Left lobe of liver (tissue), 2 donors: ENCODE results near the gene DGAT2. TPM values are rescaled to one million over a fixed set of nuclear protein-coding genes. Genes with fewer than 3 reads are reported as not detected.
"Not testable (repeated sequence)": the region's sequence is repeated elsewhere in the genome, so short reads cannot be mapped to it uniquely, and the experiment has no call there.

Source experiments
- ATAC-seq: fragments of 200-7000 bp; cut with Tn5 transposase; one replicate; pipeline ENCODE4 v1.9.1; 2020; ENCODE audit warnings: mild to moderate bottlenecking, moderate library complexity
- DNase-seq: peaks from one replicate; pipeline ENCODE4 v3.0.0-alpha.2; 2020; ENCODE audit warnings: low spot score
- total RNA-seq: library from RNA; stranded (reverse); gene quantifications from one replicate; pipeline ENCODE4 v1.2.1, GENCODE V29; 2021
- donor health status: DM: no; HTN: no; CAD: no; lungs with moderate emphysema.
- donor health status: DM: no; HTN: yes; CAD: no.

The DGAT2 gene, protein sequence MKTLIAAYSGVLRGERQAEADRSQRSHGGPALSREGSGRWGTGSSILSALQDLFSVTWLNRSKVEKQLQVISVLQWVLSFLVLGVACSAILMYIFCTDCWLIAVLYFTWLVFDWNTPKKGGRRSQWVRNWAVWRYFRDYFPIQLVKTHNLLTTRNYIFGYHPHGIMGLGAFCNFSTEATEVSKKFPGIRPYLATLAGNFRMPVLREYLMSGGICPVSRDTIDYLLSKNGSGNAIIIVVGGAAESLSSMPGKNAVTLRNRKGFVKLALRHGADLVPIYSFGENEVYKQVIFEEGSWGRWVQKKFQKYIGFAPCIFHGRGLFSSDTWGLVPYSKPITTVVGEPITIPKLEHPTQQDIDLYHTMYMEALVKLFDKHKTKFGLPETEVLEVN
- 172 TPM for total RNA-seq

- peak; percentile 88 for DNase-seq
- peak; percentile 85 for ATAC-seq
Measured at GRCh38 chr11:75768112-75768908, at the start of gene DGAT2. DGAT2 (plus strand) TSS chr11:75768778; CDS start chr11:75768992, 214 bp downstream.

GRCh38 chr11:75719340-75720239 is 49.0 kb upstream of the DGAT2 start:
- ATAC-seq (peak; percentile 62), DNase-seq (peak; percentile 93)

GRCh38 chr11:75720639-75721038 is 47.9 kb upstream of the DGAT2 start:
- ATAC-seq, result no peak
- no peak for DNase-seq

DNA sequence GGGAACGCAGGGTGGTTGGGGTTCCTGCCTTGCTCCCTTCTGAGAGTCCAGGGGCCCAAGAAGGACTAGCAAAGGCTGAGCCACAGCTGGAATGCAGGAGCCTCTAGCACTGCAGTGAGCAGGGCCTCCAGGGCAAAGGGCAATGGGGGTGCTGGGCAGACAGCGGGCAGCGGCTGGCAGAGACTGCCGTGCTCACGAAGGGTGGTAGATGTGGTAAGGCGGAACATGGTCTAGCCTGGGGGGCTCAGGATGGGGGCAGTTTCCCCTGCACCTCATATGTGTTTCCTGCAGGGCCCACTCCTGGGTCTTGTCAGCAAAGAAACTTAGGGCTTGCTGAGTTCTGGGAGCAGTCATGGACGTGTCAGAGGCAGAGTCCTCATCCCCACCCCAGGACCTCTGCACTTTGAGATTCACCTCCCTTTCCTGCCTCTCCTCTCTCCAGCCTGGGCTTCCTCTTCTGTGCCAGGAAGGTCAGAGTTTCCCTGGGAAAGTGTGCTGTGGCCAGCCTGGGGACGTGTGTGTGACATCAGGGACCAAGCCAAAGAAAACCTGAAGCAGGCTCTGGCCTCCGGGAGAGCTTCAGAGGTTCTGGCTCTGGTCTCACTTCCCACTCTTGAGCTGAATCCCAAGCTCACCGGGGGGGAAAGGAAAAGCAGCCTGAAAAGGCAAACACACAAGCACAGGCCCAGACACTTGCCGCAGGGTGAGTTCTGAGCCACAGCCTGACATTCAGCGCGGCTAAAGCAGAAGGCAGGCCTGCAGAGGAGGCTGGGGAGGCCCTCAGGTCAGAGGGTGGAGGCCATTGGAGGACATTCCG is 46.5 kb upstream of the DGAT2 start:
- peak; percentile 56 for ATAC-seq

DNA sequence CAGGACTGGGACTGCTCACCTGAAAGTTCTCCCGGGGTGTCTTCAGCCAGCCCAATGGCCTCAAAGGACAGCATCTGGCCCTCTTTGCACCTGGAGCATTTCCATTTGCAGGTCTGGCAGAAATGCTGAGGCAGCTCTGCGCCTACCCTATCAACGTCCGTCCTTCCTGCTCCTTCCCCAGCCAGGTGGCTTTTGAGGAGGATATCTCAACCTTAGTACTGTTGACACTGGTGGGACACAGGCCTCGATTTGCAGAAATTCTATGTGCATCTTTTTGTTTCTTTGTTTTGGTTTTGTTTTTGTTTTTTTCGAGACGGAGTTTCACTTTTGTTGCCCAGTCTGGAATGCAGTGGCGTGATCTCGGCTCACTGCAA is 45.9 kb upstream of the DGAT2 start:
- ATAC-seq, result peak; percentile 43
- peak; percentile 80 for DNase-seq

More for the DNA sequence above, 46.5 kb upstream of the DGAT2 start:
- peak; percentile 85 for DNase-seq

- ATAC-seq, result no peak
- no peak for DNase-seq
Measured at GRCh38 chr11:75725547-75726320, 42.8 kb upstream of the DGAT2 start.

DNA sequence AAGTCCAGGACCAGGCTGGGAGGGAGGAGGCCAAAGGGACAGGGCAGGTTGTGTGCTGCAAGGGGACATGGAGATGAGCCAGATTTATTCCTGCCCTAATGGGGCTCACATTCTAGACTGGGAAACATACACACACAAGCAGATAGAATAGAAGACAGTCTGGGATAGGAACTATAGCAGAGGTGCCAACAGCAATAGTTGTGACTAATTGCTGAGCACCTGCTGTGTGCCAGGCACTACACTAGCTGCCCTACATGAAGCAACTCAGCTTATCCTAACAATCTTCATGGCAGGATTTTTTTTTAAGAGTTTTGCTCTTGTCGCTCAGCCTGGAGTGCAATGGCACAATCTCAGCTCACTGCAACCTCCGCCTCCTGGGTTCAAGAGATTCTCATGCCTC is 39.6 kb upstream of the DGAT2 start:
- ATAC-seq (no peak), DNase-seq (no peak)

- no peak for ATAC-seq
- DNase-seq, result no peak
Measured at GRCh38 chr11:75731095-75731494, 37.5 kb upstream of the DGAT2 start.

DNA sequence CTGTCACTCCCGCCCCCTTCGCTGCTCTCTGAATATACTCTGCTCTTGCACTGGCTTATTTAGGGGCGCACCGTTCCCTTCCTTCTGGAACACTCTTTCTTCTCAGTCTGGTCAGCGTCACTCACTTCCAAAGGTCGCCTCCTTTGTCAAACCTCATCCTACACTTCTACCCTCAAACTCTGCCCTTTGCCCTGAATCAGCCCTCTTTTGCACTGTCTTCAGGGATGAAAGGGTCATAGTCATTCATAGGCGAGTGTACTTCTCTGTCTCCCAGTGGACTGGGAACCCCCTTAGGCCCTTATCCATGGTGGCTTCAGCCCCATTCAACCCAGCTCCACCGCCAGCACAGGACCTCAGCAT is 35.5 kb upstream of the DGAT2 start:
- ATAC-seq (no peak), DNase-seq (no peak)

- DNase-seq (no peak), ATAC-seq (peak; percentile 63)
Measured at GRCh38 chr11:75733431-75734107, 35.0 kb upstream of the DGAT2 start.

DNA sequence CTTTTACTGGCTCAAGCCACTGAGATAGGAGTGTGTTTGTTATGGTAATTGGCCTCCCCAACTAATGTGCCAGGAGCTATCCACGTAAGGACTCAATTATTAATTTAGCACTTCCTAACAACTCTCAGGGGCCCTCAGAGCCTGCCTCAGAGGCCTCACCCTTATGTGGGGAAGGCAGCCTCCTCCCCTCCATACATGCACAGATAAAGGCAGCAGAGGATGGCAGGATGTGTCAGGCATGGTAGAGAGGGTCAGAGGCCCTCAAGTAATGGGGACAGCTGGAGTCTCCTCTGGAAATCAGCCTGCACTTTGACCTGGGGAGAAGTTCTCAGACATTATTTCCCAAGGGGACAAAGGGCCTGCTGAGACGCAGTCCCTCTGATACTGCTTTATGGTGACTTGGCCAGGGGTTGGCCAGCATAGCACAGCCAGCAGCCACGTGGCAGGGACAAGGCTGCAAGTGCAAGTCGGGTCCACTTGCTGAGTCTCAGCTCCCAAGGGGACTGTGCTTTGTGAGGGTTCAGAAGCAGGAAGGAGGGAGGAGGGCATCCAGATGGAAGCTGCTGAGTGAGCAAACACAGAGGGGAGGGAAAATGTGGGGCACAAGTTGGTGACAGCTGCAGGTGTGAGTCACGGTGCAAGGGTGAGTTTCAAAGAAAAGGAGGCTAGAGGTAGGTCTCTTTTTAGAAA is 33.9 kb upstream of the DGAT2 start:
- DNase-seq (peak; percentile 83), ATAC-seq (peak; percentile 61)

DNA sequence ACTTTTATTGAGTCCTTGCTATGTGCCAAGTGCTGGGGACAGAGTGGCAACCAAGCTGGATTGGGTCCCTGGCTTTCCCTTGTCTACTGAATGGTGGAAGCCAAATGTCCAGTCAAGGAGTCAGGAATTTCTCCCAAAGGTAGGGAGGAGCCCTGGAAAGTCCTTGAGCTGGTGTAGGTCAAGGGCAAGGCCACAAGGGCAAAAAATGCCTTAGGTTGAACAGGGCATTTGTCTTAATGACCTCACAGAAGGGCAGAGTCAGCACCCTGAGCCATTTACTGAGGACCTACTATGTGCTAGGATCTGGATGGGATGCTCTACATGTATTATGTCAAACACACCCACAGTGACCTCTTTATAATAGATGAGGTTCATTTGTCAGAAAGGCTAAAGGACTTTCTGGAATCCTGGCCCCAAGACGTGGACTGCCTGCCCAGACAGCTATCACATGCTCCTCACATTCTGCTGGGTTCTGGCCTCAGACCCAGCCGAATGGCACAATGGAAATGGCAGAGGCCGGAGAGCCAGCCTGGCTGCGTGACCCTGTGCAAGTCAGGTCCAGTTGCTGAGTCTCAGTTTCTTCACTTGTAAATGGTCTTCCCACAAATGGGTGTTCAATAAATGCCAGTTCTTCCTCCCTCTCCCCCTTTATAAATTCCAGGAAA is 33.3 kb upstream of the DGAT2 start:
- DNase-seq (no peak), ATAC-seq (peak; percentile 2)

GRCh38 chr11:75737314-75737713 is 31.3 kb upstream of the DGAT2 start:
- DNase-seq (peak; percentile 81), ATAC-seq (peak; percentile 63)

DNA sequence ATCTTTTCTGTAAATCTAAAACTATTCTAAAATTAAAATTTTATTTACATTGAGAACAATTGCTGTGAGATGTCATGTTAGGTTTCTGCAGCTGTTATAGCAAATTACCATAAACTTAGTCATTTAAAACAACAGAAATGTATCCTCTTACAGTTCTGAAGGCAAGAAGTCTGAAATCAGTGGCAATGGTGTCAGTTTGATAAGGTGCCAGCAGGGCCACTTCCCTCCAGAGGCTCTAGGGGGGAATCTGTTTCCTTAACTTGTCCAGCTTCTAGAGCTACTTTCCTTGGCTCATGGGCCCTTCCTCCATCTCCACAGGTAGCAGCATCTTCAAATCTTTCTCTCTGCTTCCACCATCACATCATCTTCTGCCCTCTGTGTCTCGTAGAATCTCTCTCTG is 27.9 kb upstream of the DGAT2 start:
- ATAC-seq (no peak), DNase-seq (no peak)

DNA sequence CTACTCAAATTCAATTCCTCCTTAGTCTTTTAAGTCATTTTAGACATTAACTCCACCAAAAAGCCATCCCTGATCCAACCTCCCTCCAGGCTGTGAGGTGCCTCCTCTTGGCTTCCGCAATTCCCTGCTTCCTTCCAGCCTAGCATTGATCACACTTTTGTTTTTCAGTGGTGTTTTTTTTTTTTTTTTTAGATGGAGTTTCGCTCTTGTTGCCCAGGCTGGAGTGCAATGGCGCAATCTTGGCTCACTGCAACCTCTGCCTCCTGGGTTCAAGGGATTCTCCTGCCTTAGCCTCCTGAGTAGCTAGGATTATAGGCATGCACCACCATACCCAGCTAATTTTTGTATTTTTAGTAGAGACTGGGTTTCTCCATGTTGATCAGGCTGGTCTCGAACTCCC is 25.4 kb upstream of the DGAT2 start:
- peak; percentile 54 for ATAC-seq
- not testable (repeated sequence) for DNase-seq

DNA sequence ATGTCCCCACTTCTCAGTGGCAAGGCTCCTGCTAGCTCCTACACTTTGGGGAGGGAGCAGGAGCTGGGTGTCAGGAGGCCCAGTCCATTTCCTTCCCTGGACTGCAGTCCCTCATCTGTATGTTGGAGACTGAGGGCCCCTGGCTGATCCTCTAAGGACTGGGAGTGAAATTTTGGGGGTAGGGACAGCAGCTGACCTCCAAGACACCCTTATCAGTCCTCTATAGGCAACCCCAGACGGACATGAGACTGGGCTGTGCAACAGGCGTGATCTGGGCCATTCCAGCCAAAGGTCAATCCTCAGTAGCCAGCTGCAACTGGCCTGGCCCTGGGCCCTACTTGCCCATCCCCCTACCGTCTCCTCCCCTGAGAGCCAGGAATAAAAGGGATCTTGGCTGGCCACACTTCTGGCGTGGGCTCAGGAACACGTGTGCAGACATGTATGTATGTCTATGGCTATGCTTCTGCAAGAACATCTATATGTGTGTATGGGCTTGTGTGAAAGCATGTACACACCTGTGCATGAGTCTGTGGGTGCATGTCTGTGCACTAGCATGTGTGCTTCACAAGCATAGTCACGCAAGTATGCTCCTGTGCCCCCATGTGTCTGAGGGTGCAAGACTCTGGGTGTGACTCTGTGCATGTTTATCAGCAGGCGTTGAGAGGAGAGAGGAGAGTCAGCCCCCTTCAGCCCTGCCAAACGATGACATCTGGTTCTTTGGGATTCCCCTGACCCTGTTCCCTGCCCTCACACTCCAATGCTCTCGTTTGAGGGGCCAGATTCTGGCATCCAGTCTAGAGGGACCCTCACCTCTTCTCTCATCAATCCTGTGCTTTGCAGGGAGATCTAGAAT is 24.6 kb upstream of the DGAT2 start:
- peak; percentile 95 for DNase-seq
- peak; percentile 92 for ATAC-seq

GRCh38 chr11:75745807-75746206 is 22.8 kb upstream of the DGAT2 start:
- ATAC-seq, result no peak

More at GRCh38 chr11:75745807-75746206, 22.8 kb upstream of the DGAT2 start:
- no peak for DNase-seq
